ENCODE measurements around the gene NUDCD3.

DNA sequence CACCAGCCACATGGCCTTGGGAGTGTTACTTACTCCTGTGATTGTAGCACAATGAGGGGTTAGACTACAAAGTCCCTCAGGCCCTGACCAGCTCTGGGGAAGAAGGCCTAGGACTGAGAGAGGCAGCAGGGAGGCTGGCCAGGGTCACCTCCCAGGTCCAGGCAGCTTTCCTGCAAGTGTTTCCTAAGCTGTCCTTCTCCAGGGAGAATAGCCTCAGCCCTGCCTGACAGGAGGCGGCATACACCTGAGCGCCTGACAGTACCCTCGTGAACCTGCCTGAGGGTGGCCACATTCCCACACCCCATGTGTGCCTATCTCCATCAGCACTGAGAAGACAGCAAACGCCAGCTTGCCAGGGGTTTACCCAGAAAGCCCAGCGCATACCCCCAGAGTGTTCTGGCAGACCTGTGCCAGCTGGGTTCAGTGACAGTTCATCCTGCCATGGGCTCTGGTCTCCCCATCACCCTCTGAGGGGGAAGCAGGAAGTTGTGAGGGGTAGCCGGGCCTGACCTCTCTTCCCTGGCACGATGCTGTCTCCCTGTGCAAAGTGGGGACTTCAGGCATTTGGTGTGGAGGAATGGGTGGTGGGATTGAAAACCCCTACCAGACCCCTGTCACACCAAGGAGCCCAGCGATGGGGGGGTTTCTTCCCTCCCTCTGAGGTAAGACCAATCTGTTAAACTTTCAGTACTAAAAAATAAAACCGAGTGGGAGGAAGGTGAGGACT lies 108.8 kb downstream of the NUDCD3 start:
- TF ChIP-seq CTCF (IDR thresholded peaks at IDR 0.05) (no peak), POLR2A (IDR thresholded peaks at IDR 0.05) (no peak)

Data from uterus (tissue), 2 donors.